Mesendoderm (in vitro differentiated cells): ENCODE results near the gene WEE1.

Experiments
- DNase-seq: peaks from one replicate; pipeline ENCODE4 v3.0.0; 2013
- H2AK5ac ChIP-seq: 2 replicates; pipeline ENCODE4 v1.6.1; 2013; ENCODE audit warnings: low read length, inconsistent platforms
- H2BK120ac ChIP-seq: 2 replicates; pipeline ENCODE4 v1.6.1; 2013; ENCODE audit warnings: low read depth, mild to moderate bottlenecking, low read length, moderate library complexity, mixed read lengths
- H2BK15ac ChIP-seq: replicated peaks from 2 replicates; pipeline ENCODE4 v1.6.1; 2013; ENCODE audit warnings: low read depth, mild to moderate bottlenecking, moderate library complexity
- H2BK5ac ChIP-seq: 2 replicates; pipeline ENCODE4 v1.6.1; 2013; ENCODE audit warnings: low read length, inconsistent platforms
- H3K18ac ChIP-seq: 2 replicates; pipeline ENCODE4 v1.6.1; 2013; ENCODE audit warnings: mild to moderate bottlenecking, low read length, mixed read lengths
- H3K23ac ChIP-seq: one replicate; pipeline ENCODE4 v1.6.1; 2013; ENCODE audit warnings: low read length
- H3K27ac ChIP-seq: 2 replicates; pipeline ENCODE4 v1.5.1; 2013; ENCODE audit warnings: low read depth, mild to moderate bottlenecking, inconsistent platforms, low read length, moderate library complexity
- H3K27me3 ChIP-seq: 2 replicates; pipeline ENCODE4 v1.6.1; 2013; ENCODE audit warnings: low read length, control low read depth, mild to moderate bottlenecking, inconsistent platforms; ENCODE audit not compliant: insufficient read depth, poor library complexity
- H3K36me3 ChIP-seq: 2 replicates; pipeline ENCODE4 v1.6.1; 2013; ENCODE audit warnings: low read length, inconsistent platforms; ENCODE audit not compliant: control insufficient read depth, insufficient read depth
- H3K4ac ChIP-seq: one replicate; pipeline ENCODE4 v1.6.1; 2013; ENCODE audit warnings: low read depth, mild to moderate bottlenecking, low read length, moderate library complexity
- H3K4me1 ChIP-seq: 2 replicates; pipeline ENCODE4 v1.6.1; 2013; ENCODE audit warnings: low read depth, low read length, inconsistent platforms; ENCODE audit not compliant: control insufficient read depth
- H3K4me2 ChIP-seq: 2 replicates; pipeline ENCODE4 v1.6.1; 2013; ENCODE audit warnings: low read length
- H3K4me3 ChIP-seq: 2 replicates; pipeline ENCODE4 v1.5.1; 2013; ENCODE audit warnings: mild to moderate bottlenecking, low read length
- H3K56ac ChIP-seq: one replicate; pipeline ENCODE4 v1.6.1; 2013; ENCODE audit warnings: low read length
- H3K79me1 ChIP-seq: 2 replicates; pipeline ENCODE4 v1.6.1; 2013; ENCODE audit warnings: low read length, inconsistent platforms
- H3K79me2 ChIP-seq: 2 replicates; pipeline ENCODE4 v1.6.1; 2013; ENCODE audit warnings: mild to moderate bottlenecking, low read length; ENCODE audit not compliant: control insufficient read depth, insufficient read depth
- H3K9ac ChIP-seq: 2 replicates; pipeline ENCODE4 v1.6.1; 2013; ENCODE audit warnings: low read length, inconsistent platforms
- H4K5ac ChIP-seq: one replicate; pipeline ENCODE4 v1.6.1; 2013; ENCODE audit warnings: low read length
- H4K8ac ChIP-seq: one replicate; pipeline ENCODE4 v1.6.1; 2013; ENCODE audit warnings: low read depth, mild to moderate bottlenecking, control low read depth, low read length, moderate library complexity
- whole genome bisulfite sequencing: extraction: QIAGEN DNeasy Blood & Tissue Kit; methylation state at CpG from one replicate; pipeline ENCODE4 v1.1.7; 2013; ENCODE audit warnings: low lambda C conversion rate, missing lambda C conversion rate; ENCODE audit not compliant: insufficient coverage; ENCODE audit errors: extremely low coverage; 5-methylcytosine and 5-hydroxymethylcytosine counted together

Gene WEE1

DNA sequence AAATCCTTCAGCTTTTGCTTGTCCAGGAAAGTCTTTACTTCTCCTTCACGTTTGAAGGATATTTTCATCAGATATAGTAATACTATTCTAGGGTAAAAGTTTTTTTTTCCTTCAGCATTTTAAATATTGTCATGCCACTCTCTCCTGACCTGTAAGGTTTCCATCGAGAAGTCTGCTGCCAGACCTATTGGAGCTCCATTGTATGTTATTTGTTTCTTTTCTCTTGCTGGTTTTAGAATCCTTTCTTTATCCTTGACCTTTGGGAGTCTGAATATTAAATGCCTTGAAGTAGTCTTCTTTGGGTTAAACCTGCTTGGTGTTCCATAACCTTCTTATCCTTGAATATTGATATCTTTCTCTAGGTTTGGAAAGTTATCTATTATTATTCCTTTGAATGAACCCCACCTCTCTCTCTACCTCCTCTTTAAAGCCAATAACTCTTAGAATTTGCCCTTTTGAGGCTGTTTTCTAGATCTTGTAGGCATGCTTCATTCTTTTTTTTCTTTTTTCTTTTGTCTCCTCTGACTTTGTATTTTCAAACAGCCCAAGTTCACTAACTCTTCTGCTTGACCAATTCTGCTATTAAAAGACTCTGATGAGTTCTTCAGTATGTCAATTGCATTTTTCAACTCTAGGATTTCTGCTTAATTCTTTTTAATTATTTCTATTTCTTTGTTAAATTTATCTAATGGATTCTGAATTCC lies 12.0 kb upstream of the WEE1 start:
- Histone ChIP-seq H3K56ac (no peak overlapping the region), H2BK15ac (no peak overlapping the region), H3K9ac (no peak overlapping the region), H3K18ac (no peak overlapping the region), H2BK120ac (no peak overlapping the region), H2AK5ac (no peak overlapping the region), H3K23ac (no peak overlapping the region), H3K4ac (no peak overlapping the region), H3K4me1 (peaks cover 6% of the 10 kb centered on the region), H4K8ac (no peak overlapping the region), H3K4me3 (no peak overlapping the region), H3K27me3 (no peaks in the 10 kb centered on the region), H3K27ac (no peak overlapping the region), H4K5ac (no peak overlapping the region), H3K4me2 (no peak overlapping the region), H3K79me2 (no peaks in the 10 kb centered on the region), H3K36me3 (no peaks in the 10 kb centered on the region), H2BK5ac (no peak overlapping the region), H3K79me1 (no peaks in the 10 kb centered on the region)
- WGBS = no CpG with 5 or more reads among the region's 2 CpGs
- DNase-seq = no peak

DNA sequence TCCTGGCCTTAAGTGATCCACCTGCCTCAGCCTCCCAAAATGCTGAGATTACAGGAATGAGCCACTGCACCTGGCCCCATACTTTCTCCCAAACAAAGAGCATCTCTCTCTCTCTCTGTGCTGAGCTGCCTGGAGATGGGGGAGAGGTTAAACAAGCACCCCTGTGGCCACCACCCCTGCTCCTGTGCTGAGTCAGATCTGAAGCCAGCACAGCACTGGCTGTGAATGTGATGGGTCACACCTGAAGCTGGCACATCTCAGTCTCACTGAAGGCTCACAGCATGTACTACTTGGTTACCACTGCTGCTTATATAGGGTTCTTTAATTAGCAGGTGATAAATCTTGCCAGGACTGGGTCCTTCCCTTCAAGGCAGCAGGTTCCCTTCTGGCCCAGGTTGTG lies 10.8 kb upstream of the WEE1 start:
- H3K56ac ChIP-seq = no peak overlapping the region
- no peak overlapping the region for H3K4me3 ChIP-seq
- no peak for DNase-seq
- H3K79me1 ChIP-seq = no peaks in the 10 kb centered on the region
- no peak overlapping the region for H2AK5ac ChIP-seq
- no peak overlapping the region for H3K27ac ChIP-seq
- no peak overlapping the region for H3K18ac ChIP-seq
- H3K23ac ChIP-seq = no peak overlapping the region
- H3K79me2 ChIP-seq = no peaks in the 10 kb centered on the region
- H2BK15ac ChIP-seq = no peak overlapping the region
- H3K36me3 ChIP-seq = no peaks in the 10 kb centered on the region
- no peak overlapping the region for H3K9ac ChIP-seq
- H2BK120ac ChIP-seq = no peak overlapping the region
- H3K4me1 ChIP-seq = peaks cover 6% of the 10 kb centered on the region
- no peak overlapping the region for H4K8ac ChIP-seq
- no peak overlapping the region for H2BK5ac ChIP-seq
- no peak overlapping the region for H3K4me2 ChIP-seq
- no peak overlapping the region for H3K4ac ChIP-seq
- H4K5ac ChIP-seq = no peak overlapping the region
- no peaks in the 10 kb centered on the region for H3K27me3 ChIP-seq

DNA sequence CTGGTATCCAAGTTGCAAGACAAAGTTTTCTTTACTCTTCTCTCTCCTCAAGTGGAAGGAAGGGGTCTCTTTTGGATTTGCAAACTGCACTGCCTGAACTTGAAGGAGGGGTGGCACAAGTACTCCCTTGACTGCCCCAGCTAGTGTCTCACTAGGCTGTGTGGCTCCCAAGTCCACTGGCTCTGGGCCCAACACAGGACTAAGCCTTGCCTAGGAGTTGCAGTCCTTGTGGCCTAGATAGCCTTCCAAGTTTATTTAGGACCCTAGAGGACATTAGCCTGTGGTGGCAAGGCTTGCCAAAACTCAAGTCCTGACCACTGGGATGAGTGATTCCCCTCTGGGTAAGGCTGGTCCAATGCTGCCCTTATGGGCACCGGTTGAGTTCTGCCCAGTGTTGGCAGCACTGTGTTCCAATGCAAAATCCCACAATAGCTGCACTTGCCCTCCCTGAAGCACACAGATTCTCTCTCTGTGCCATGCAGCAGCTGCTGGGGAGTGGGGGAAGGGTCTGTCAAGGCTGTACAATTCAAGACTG lies 10.2 kb upstream of the WEE1 start:
- H3K79me2 ChIP-seq = no peaks in the 10 kb centered on the region
- H3K27ac ChIP-seq = no peak overlapping the region
- no peak overlapping the region for H3K56ac ChIP-seq
- H2BK120ac ChIP-seq = no peak overlapping the region
- no peak overlapping the region for H2AK5ac ChIP-seq
- no peak overlapping the region for H3K4me3 ChIP-seq
- H3K4ac ChIP-seq = no peak overlapping the region
- H4K5ac ChIP-seq = no peak overlapping the region
- no peak overlapping the region for H3K9ac ChIP-seq
- no CpG with 5 or more reads among the region's 1 CpG for WGBS
- no peak overlapping the region for H3K4me2 ChIP-seq
- no peaks in the 10 kb centered on the region for H3K79me1 ChIP-seq
- no peaks in the 10 kb centered on the region for H3K27me3 ChIP-seq
- no peak overlapping the region for H3K18ac ChIP-seq
- H2BK5ac ChIP-seq = no peak overlapping the region
- no peaks in the 10 kb centered on the region for H3K36me3 ChIP-seq
- H2BK15ac ChIP-seq = no peak overlapping the region
- no peak overlapping the region for H3K23ac ChIP-seq
- H4K8ac ChIP-seq = no peak overlapping the region
- H3K4me1 ChIP-seq = peaks cover 6% of the 10 kb centered on the region
- no peak for DNase-seq

DNA sequence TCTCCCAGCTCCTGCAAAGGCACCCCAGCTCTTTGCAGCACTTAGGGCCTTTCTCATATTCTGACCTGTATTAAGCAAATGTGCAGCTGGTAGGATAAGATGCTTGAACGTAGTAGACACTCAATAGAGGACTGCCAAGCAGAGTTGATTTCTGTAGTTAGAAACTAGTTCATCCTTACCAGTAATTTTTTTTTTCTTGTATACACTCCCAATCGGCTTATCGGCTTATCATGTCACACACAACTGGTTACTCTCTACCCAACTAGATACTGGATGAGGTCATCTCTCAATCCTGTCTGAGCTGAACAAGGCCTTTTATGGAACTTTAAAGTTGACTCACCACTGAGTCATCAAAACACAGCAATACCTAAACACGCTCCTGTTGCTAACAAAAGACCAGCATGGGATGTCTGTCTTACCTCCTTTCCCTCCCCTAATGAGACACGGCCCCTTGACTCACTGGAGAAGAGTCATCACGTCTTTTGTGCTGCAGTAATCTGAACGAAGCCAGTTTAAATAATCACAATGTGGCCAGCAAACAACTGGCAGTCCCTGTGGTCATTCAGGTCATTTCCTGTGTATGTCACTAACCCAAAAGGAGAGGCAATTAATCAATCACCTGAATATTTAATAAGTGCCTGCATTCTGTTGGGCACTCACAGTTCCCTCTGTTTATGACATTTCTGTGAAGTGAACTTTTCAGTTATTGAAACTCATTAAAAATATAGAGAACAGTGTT lies 7.5 kb upstream of the WEE1 start:
- H3K27ac ChIP-seq = peak overlapping the region; percentile 86
- no peak overlapping the region for H2BK15ac ChIP-seq
- no peak overlapping the region for H3K4ac ChIP-seq
- H3K27me3 ChIP-seq = no peaks in the 10 kb centered on the region
- H3K79me1 ChIP-seq = no peaks in the 10 kb centered on the region
- peak overlapping the region; percentile 69 for H3K56ac ChIP-seq
- peak; percentile 100 for DNase-seq
- H3K4me2 ChIP-seq = no peak overlapping the region
- H3K9ac ChIP-seq = peak overlapping the region; percentile 29
- no peak overlapping the region for H2AK5ac ChIP-seq
- no peaks in the 10 kb centered on the region for H3K36me3 ChIP-seq
- no CpG with 5 or more reads among the region's 7 CpGs for WGBS
- H3K79me2 ChIP-seq = no peaks in the 10 kb centered on the region
- H4K5ac ChIP-seq = no peak overlapping the region
- no peak overlapping the region for H3K4me3 ChIP-seq
- H4K8ac ChIP-seq = no peak overlapping the region
- H3K4me1 ChIP-seq = peaks cover 9% of the 10 kb centered on the region
- H2BK120ac ChIP-seq = peak overlapping the region; percentile 95
- H3K18ac ChIP-seq = peak overlapping the region; percentile 86
- H3K23ac ChIP-seq = no peak overlapping the region
- peak overlapping the region; percentile 22 for H2BK5ac ChIP-seq

DNA sequence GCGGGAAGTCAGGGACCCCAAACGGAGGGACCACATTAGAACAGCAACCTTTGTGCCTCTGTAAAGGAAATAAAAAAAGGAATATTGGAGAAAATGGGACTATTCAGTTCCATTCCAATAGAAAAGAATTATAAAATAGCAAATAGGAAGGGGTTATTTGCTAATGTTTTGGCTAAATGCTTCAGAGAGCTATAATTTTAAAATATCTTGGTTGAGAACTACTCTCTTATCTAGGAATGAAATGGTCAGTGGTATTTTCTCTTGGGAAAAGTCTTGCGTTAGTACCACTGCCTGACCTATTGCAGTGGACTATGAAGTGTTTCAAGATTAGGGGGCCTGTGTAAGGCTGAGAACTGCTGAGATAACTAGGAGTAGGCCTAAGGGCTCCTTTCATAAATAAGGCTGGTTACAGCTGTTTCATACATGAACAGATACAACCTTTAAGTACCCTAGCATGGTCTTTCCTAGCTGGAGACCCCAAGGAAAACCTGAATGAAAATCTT lies 6.9 kb upstream of the WEE1 start:
- H3K4ac ChIP-seq = peak overlapping the region; percentile 16
- peak overlapping the region; percentile 50 for H3K56ac ChIP-seq
- no peak overlapping the region for H2BK5ac ChIP-seq
- H3K18ac ChIP-seq = peak overlapping the region; percentile 86
- H3K4me2 ChIP-seq = no peak overlapping the region
- H3K4me1 ChIP-seq = peaks cover 9% of the 10 kb centered on the region
- no peak overlapping the region for H3K23ac ChIP-seq
- no peak overlapping the region for H3K4me3 ChIP-seq
- H2AK5ac ChIP-seq = no peak overlapping the region
- no peaks in the 10 kb centered on the region for H3K79me1 ChIP-seq
- no peak overlapping the region for H2BK120ac ChIP-seq
- no CpG with 5 or more reads among the region's 3 CpGs for WGBS
- no peaks in the 10 kb centered on the region for H3K79me2 ChIP-seq
- H3K9ac ChIP-seq = no peak overlapping the region
- H3K36me3 ChIP-seq = no peaks in the 10 kb centered on the region
- H3K27me3 ChIP-seq = no peaks in the 10 kb centered on the region
- no peak for DNase-seq
- peak overlapping the region; percentile 86 for H3K27ac ChIP-seq
- H4K8ac ChIP-seq = no peak overlapping the region
- peak overlapping the region; percentile 60 for H2BK15ac ChIP-seq
- no peak overlapping the region for H4K5ac ChIP-seq
